ENCODE measurements around the gene PYGM. TPM values are rescaled to one million over a fixed set of nuclear protein-coding genes. Genes with fewer than 3 reads are reported as not detected.

PYGM gene
- total RNA-seq, 1 donor from 2014 or later: 4.0 TPM

DNA sequence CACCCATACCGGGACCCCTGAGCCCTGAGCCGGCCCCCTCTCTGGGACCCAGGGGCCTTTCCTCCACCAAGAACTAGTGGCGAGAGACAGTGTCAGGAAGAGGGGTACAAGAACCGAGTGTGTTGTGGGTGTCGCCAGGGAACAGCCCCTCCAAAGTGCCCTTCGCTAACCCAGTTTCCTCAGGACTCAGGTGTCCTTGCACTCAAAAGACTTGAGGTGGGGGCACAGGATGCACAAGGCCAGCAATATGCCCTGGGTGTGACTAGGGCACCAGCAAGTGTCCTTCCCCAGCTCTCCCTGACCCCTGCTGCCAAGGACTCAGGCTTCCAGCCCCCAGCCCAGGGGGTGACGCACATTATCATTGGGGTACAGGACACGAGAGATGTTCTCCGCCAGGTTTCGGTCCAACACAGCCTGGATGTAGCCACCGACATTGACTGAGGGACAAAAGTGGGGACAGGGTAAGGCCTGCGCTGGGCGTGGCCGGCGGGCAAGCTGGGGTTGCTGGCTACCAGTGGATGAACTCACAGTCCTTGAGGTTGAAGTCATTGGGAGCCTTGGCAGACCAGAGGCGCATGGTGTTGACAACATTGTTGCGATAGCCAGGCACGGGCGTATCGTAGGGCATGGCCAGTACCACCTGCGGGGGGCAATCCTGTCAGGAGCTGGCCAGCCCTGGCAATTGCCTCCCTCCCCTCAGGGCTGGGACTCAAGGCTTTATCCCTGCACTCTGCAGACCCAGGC lies 4.7 kb downstream of the PYGM start:
- intact Hi-C loops (cut with micrococcal nuclease): no loop called here

DNA sequence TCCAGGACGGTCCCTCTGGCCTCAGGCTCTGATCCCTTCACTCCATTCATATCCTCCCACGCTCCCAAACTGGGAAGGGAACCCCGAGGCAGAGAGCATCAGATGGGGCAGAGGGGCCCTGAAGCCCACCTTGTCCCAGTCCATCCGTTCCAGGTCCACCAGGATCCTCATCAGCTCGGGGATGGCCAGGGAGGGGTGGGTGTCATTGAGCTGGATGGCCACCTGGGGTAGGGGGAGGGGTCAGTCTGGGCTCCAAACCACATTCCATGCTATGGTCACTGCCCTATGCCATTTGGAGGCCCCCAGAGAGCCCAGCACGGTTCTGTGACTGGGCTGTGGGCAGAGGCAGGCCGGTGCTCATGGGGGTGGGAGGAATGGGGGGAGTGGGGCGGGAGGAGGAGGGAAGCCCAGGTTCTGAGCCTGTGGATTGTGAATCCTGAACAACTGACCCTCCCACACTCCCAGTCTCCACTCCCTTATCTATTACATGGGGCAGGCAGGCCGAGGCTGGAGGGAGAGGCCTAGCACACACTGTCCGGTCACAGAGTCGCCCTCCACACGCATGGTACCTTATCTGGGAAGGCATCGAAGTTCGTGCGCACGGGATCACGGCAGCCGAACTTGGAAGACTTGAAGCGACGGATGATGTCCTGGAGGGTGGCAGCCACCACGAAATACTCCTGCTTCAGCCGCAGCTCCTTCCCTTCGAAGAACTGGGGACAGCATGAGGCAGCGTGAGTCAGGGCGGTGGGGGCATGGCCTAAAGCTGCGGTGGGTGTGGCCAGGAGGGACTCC lies 5.5 kb downstream of the PYGM start:
- intact Hi-C loops (cut with micrococcal nuclease): no loop called here

DNA sequence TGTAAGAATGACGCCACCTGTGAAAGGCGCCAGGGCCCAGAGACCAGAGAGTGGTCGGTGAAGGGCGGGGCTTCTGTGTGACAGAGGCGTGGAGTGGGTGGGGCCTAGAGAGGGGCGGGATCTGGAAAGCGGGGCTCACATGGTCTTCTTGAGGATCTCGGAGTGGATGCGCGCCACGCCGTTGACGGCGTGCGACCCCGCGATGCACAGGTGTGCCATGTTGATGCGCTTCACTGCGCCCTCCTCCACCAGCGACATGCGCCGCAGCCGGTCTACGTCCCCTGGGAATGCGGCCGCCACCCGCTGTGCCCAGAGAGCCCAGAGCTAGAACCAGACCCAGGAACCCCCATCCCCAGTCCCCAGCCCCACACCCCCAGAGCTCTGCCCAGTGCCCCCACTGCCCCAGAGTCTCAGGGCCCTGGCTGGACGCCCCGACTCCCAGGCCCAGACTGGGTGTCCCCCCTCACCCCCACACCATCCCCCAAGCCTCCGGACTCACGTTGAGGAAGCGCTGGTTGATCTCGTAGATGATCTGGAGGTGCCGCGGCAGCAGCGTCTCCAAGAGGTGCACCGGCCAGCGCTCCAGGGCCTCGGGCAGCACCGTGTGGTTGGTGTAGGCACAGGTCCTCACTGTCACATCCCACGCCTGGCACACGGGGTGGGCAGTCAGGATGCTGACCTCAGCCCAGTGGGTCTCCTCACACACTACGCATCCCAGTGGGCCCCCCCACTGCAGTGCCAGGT lies 6.2 kb downstream of the PYGM start:
- intact Hi-C loops (cut with micrococcal nuclease): no loop called here

DNA sequence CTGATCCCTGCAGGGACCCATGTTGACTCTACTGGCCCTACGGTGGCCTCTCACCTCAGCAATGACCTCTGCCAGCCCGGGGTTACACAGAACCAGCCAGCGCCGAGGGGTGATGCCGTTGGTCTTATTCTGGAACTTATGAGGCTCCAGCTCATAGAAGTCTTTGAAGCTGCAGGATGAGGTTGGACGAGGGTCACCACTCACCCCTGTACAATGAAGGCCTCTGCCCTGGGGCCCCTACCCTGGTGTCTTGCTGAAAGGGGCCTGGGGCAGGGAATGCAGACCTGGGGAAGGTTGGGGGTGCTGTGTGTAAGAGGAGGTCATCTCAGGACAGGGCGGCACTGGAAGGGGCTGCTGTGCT lies 6.8 kb downstream of the PYGM start:
- intact Hi-C loops (cut with micrococcal nuclease): no loop called here

DNA sequence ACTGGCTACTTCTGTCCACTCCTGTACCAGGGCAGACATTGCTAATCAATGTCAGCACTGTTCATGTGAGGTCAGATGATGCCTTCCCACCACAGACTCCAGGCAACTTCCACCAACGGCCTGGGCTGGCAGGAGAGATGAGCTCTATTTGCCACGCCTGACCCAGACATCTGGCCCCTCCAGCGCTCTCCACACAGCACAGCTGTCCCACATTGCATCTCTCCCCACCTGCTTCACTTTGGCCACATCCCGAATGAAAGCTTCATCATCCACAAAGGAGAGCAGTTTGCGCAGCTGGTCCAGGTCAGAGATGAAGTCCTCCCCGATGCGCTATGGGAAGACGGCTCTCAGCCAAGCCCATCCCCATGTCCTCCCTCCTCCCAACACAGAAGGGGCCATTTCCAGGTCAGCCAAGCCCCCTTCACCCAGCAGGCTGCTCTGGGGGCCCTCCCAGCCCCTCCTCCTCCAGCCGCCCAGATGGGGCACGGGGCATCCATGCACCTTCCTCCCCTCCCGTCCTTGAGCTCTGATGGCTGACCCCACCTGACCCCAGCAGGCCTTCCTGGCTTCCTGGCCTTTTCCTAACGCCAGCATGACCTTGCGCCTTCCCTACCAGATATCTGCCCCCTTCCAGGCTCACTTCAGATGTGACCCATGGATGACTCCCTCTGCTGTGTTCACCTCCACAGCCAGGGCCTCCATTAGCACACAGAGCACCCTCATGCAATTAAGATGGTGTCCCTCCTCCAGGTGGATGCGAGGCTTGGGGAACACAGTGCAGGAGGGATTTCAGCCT lies 7.4 kb downstream of the PYGM start:
- intact Hi-C loops (cut with micrococcal nuclease): no loop called here

DNA sequence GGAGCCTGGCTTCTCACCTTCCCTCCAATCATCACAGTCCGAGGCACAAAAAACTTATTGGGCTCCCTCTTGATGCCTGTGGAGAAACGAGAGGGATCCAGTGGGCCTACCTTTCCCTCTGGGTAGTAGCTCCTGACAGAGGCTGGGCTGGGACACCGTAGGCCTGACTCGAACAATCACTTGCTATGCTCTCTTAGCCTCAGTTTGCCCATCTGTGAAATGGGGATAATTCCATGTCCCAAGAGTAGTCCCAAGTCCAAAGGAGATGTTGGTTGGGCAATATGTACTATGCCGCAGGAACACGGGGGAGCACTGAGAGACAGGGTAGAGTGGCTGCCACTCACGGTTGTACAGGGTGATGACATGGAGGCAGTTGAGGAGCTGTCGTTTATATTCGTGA lies 8.2 kb downstream of the PYGM start:
- intact Hi-C loops (cut with micrococcal nuclease): no loop called here

DNA sequence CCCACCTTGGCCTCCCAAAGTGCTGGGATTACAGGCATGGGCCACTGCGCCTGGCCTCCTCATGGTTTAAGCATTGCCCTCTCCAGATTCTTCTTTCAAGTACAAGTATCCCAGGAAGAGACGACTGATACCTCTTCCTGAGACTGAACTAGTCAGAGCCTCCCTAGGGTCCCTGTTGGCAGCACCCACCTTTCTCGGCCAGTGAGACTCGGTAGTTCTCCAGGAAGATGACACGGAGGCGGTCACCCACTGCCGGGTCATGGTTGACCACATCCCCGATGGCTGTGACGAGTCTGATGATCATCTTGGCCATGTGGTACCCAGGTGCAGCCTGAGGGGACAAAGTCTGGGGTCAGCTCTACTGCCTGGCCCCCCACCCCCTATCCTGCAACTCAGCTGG lies 8.6 kb downstream of the PYGM start:
- intact Hi-C loops (cut with micrococcal nuclease): no loop called here

DNA sequence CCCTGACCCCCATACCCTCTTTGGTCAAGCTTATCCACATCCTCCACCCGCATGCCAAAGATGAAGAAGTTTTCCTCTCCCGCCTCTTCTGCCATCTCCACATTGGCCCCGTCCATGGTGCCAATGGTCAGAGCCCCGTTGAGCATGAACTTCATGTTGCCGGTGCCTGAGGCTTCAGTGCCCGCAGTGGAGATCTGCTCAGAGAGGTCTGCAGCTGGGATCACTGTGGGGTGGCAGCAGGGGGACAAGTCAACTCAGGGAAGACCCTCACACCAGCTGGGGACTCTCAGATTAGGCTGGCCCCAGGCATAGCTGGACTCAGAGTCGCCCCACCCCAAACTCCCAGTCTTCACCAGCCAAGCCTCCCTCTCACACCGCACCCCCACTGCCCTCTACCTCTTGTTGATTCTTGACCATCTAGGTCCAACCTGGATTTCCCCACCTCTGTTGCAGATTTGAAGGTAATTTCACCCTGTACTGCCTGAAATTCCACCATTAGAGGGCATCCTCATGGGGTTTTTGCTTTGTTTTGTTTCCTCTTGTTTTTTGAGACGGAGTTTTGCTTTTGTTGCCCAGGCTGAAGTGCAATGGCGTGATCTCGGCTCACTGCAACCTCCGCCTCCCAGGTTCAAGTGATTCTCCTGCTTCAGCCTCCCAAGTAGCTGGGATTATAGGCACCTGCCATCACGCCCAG lies 9.3 kb downstream of the PYGM start:
- intact Hi-C loops (cut with micrococcal nuclease): no loop called here

DNA sequence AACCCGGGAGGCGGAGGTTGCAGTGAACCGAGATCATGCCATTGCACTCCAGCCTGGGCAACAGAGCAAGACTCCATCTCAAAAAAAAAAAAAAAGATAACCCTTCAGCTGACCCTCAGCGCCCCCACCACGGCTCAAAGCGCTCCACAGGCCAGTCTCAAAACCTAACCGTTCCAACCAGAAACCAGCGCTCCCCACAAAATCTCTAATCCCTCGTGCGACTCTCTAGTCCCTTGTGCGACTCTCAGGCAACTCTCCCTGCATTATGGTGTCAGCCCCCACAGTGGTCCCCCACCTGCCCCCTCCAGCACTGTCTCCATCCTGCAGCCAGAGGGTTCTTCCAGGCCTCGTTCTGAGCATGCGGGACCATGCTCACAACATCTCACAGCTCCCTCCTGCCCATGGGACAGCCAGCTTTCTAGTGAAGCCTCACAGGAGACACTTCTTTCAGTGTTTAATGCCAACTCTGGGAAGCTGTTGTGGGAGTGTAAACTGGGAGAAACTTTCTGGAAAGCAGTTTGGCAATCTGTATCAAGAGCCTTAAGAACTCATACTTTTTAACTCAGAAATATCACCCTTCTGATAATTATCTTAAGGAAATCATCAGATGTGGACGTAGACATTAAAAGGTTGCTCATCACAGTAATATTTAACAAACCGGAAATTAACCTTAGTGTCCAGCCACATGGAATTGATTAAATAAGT lies 11.7 kb downstream of the PYGM start:
- intact Hi-C loops (cut with micrococcal nuclease): loop anchor here (10.0 kb wide), 3 partner anchors 127 to 503 kb away; partner anchors contain the start of genes CATSPERZ, EHD1, ESRRA and FKBP2

DNA sequence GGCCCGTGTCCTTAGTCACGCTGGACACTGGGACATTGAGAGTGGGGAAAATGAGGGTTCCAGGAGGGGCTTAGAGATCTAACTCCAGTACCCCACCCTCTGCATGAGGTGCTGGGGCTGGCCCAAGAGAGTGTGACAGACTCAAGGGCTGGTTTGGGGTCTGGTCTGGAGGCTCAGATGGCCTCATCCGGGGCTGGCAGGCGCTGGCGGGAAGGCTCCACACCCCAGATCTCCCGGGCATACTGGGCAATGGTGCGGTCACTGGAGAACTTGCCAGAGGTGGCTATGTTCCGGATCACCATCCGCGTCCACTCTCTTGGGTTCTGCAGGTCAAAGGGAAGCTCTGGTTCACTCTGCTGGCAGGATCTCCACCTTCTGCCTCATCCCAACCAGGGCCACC lies 13.3 kb downstream of the PYGM start:
- intact Hi-C loops (cut with micrococcal nuclease): loop anchor here (10.0 kb wide), 3 partner anchors 128 to 502 kb away; partner anchors contain the start of genes CATSPERZ, EHD1, ESRRA and FKBP2

DNA sequence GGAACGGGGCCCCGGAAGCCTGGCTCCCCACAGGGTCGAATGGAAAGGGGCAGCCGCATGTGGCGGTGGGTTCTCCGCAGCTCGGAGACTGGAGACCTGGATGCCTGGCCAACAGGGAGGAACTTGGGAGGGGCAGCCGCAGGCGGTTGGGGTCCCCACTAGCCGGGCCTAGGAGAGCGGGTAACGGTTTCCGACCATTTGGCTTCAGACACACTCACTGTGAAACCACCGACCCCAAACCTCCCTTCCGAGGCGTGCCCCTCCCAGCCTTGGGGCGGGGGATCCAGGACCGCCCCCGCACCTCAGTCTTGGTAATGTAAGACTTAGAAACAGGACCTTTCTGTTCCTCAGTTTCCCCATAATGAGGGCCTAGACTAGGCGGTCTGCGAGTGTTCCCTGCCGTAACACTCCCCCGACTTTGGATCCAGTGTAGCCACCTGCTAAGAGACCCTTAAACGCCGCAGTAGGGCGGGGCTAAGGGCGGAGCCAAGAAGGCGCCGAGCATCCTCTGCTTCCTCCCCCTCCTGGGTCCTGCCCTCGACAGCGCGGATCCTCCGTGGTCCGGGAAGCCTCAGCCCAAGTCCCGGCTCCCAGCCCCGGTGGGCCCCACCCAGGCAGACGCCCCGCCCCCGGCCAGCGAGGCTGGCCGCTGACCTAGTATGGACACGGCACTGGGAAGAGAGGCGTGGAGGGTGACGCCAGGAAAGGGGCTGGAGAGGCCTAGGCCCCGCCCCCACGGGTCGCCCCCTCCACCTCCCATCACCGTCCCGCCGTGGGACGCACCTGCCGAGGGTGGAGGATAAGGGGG lies 14.0 kb downstream of the PYGM start:
- intact Hi-C loops (cut with micrococcal nuclease): loop anchor here (1.0 to 10.0 kb wide), 5 partner anchors 33 to 501 kb away; partner anchors contain the start of genes CATSPERZ, EHD1, ESRRA and FKBP2

DNA sequence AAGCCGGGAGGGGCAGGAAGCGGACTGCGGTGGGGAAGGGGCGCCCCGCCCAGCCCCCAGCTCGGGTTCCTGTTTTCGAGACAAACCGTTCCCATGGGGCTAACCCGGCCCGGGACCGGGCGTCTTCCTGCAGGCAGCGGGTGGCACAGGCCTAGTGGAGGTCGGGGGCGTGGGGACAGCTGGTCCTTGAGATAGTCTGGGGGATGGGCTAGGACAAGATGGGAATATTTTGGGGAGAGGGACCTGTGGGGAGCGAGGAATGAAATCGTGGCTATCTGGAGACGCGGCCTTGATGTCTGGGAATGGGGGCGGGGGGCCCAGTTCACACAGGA lies 14.6 kb downstream of the PYGM start:
- intact Hi-C loops (cut with micrococcal nuclease): loop anchor here (1.0 to 10.0 kb wide), 5 partner anchors 33 to 500 kb away; partner anchors contain the start of genes CATSPERZ, EHD1, ESRRA and FKBP2

DNA sequence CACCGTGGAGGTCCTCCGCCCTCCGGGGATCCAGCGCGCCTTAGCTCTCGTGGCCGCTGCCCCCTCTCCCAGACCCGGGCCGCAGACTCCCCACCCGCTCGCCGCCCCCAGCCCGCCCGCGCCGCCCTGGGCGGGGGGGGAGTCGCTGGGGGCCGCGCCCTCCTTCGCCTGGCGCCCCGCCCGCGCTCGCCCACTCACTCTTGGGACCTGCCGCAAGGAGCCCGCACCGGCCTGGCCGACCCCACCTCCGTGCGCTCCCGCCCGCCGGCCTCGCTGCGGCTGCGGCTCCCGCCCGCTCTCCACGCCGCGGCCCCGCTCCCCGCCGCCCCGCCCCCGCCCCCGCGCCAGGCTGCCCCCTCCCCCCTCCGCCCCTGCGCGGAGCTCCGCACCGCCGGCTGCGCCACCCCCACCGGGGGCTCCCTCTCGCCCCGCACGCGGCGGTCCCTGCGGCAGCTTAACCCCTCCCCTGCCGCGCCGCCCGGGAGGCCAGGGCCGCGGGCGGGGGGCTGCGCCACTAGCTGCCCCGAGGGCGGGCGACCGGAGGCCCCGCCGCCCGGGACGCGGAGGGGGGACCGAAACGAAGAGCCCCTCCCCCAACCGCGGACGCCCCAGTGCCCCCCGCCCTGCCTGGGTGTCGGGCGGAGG lies 15.1 kb downstream of the PYGM start:
- intact Hi-C loops (cut with micrococcal nuclease): loop anchor here (1.0 to 10.0 kb wide), 5 partner anchors 34 to 500 kb away; partner anchors contain the start of genes CATSPERZ, EHD1, ESRRA and FKBP2

DNA sequence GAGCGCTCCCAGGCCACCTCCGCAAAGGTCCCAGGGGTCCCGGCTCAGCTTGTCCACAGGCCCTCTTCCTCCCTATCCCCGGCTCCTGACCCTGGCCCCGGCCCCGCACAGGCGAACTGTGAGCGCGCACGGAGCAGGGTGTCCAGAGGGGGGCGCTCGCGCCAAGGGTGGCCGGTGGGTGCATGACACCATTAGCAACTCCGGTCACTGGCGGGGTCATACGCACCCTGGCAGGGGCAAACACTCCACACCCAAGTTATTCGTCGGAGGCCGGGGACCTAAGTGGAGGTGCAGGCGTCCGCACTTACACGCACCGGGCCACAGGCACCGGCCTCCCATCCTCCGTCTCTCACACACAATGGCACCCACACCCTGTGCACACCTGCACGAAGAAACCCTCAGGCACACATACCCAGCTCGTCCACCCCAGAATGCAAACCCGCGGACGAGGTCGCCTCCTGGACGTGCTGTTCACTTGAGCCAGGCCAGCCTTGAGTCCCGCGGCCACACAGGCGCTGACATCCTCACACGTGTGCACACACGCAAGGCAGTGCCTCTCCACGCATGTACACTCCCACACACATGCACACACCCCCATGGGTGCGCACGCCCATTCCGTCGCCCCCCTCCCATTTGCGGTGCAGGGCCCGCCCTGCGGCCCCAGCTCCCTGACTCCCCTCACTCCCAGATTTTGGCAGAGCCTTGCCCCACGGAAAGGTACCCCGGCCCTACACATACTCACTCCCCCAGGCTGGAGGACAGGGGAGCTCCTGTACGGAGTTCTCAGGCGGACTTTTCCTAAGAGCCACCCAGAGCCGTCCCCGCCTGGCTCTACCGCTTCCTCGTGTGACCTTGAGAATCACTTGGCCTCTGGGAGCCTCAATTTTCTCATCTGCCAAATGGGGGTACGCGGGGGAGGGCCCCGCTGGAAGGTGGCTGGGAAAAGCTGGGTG lies 15.9 kb downstream of the PYGM start, which contains the start of gene RASGRP2:
RASGRP2 (minus strand) TSS at position 552 of the 953 bp plus-strand sequence. CDS start 1,276 bp downstream, outside the sequence.
- intact Hi-C loops (cut with micrococcal nuclease): loop anchor here (1.0 to 10.0 kb wide), 6 partner anchors 23 to 499 kb away; partner anchors contain the start of genes CATSPERZ, EHD1, ESRRA and FKBP2

DNA sequence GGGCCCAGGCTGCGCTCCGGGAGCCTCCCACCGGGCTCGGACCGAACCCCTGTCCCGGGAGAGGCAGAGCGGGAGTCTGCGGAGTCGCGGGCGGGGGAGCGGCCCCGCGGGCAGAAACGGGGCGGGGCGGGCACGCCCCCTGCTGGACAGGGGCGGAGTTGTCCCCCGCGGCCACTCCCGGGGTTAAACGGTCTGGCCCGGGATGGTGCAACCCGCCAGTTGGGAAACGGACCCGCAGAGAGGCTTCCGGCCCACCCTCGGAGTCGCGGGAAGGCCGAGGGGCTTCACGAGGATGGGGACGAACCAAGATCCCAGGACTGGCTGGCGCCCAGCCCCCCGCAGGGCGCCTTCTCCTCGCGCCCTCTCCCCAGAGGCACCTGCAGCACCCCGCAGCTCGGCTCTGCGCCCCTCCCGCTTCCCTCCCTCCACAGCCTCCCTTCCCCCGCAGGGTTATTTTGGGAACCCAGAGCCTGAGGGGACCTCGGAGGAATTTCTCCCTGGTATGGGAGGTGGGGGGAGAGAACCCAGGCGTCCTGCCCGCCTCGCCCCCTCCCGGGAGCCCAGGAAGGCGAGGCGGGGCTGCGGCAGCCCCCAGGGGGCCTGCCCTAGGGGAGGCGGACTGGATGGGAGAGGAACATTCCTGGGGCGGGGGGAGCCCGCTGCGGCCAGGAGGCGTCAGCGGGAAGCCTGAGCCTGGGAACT lies 16.7 kb downstream of the PYGM start:
- intact Hi-C loops (cut with micrococcal nuclease): loop anchor here (1.0 to 10.0 kb wide), 5 partner anchors 24 to 498 kb away; partner anchors contain the start of genes CATSPERZ, EHD1, ESRRA and FKBP2
